HG02610 (cell line): ENCODE results near the gene TMOD3.
"Not testable (repeated sequence)": the region's sequence is repeated elsewhere in the genome, so short reads cannot be mapped to it uniquely, and the experiment has no call there.

ENCODE experiments used
- ATAC-seq: cut with Tn5 transposase; IDR thresholded peaks from one replicate; pipeline ENCODE4 v1.9.1; 2021; ENCODE audit warnings: mild to moderate bottlenecking, moderate library complexity; ENCODE audit not compliant: unreplicated experiment

The TMOD3 gene

DNA sequence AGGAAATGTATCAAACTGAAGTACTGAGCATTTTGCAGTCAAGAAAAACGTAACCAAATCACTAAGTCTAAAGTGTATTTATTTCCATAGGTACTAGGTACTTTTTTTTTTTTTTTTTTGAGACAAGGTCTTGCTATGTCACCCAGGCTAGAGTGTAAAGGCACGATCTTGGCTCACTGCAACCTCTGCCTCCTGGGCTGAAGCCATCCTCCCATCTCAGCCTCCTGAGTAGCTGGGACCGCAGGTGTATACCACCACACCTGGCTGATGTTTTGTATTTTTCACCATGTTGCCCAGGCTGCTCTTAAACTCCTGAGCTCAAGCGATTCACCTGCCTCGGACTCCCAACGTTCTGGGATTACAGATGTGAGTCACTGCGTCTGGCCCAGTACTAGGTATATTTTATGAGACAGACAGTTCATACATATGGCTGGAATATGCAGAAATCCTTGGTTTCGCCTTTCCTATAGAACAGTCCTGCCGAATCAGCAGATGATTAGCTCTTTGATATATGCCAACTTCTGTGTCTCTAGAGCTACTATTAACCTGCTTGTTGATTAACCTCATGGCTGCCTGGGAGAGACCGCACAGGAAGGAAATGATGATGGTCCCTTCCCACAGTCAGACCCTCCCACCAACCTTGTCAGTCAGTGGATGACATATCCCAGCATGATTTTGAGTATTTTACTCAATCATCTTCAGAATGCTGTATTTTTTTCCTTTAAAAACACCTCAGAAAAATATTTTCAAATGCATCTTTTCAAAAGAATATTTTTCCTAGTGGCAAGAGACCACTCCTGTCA is 32.3 kb downstream of the TMOD3 start:
- no peak for ATAC-seq

DNA sequence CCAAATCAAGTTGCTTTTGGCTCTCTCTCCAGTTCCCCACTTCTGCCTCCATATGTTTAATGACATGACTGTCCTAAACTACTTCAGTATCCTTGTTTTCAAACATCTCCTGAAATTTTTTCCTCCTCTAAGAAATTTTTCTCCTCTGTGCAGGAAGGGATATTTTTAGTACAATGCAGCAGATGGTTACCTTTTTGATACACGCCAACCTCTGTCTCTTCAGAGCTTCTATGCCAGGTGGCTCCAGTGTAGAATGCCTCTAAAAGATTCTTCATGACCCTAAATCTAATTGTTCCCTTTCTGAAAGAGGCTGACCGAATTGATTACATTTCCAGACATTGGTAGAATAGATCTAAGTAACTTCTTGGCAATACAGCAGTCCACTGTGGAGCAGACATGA is 33.7 kb downstream of the TMOD3 start:
- no peak for ATAC-seq

GRCh38 chr15:51864408-51865056 is 35.1 kb downstream of the TMOD3 start:
- no peak for ATAC-seq

GRCh38 chr15:51865317-51865716 is 35.9 kb downstream of the TMOD3 start:
- ATAC-seq: no peak

GRCh38 chr15:51866161-51866560 is 36.7 kb downstream of the TMOD3 start:
- ATAC-seq: no peak

- ATAC-seq: no peak
Measured at GRCh38 chr15:51866751-51867150, 37.3 kb downstream of the TMOD3 start.

GRCh38 chr15:51869060-51869421 is 39.6 kb downstream of the TMOD3 start:
- no peak for ATAC-seq

- no peak for ATAC-seq
Measured at GRCh38 chr15:51870774-51871173, 41.3 kb downstream of the TMOD3 start.

DNA sequence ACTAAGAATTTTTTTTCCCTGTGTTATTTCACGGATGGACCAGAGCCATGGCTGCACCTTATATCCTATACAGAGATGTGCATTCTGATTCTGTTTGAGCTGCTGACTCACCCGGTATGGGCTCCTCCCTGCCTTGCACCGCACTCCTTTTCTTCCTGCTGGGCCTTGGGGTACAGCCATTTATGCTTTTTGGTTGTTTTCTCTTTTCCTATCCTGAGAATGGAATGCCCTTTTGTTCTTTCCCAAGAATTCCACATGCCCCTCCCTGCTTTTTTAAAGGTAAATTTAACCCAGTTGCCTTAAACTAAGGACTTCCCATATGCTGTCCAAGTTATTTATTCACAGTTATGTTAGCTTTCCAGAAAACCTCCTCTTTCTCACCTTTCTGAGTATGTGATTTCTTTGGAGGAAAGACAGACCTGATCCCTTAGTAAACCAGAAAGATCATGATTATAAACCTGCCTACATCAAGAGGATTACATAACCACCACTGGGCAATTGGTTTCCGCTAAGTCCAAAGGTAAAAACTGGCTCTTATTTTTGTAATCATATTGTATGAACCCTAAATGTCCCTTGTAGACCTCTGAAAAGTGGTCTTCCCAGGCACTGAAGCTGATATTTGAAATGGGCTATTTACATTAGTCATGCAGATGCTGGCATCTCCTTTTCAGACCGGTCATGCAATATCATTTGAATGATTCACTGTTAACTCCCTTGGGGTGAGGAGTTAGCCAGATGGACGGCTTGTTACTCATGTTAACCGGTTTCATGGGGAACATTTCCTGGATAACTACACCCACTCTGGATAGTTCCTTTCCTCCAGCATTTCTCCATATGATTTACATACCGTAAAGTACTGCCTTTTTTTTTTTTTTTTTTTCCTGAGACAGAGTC is 45.5 kb downstream of the TMOD3 start:
- no peak for ATAC-seq

GRCh38 chr15:51876169-51876568 is 46.7 kb downstream of the TMOD3 start:
- ATAC-seq: no peak

- no peak for ATAC-seq
Measured at GRCh38 chr15:51878446-51879386, 49.3 kb downstream of the TMOD3 start.

DNA sequence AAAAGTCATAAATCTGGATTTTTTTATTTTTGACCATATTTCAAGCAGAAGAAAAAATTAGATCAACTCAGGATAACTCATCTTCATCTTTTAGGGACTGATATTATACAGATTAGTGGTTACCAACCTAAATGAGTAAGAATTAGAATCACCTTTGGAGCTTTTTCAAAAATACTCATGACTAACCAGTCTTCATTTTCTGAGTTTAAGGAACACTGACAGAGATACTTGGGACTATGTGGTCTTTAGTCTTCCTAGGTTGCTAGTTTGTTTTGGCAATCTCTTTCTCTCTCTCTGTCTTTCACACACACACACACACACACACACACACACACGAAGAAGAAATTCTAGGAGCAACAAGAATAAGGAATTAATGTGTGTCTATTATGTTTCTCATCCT is 50.1 kb downstream of the TMOD3 start:
- ATAC-seq: no peak

DNA sequence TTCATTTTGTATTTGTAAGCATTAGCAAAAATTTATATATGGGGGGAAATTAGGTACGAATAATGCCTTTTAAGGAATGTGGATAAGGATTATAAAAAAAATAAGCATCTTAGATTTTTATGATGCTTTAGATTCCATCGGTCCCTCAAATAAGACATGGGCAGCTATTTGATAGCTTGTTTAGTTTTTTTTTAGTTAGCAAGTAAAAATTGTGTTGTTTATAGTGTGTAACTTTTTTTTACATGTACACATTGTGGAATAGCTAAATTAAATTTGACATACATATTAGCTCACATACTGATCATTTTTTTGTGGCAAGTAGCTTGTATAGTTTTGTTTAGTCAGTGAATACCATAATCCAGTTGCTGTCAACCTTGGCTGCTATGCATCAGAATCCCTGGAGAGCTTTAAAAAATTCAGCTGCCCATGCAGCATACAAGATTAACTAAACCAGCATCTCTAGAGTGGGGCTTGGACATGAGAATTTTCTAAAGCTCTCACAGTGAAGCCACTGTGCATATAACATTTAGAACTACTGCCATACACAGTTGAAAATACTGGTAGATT is 53.9 kb downstream of the TMOD3 start:
- ATAC-seq: no peak

DNA sequence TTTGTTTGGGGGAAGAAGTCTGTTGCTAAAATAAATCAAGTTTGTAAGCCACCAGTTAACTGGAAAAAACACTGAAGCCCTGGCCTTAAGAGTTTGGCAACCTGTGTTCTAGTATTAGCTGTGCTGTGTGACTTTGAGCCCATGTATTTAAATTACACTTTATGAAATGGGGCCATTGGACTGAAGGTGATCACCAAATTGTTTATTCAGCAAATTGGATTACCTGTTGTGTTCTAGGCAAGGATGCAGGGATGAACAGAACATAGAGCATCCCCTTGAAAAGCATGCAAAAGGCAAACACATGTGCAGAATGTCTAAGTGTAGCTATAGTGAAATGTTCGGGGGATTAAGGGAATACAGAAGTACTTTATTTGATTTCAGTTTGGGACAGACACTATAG is 54.6 kb downstream of the TMOD3 start:
- no peak for ATAC-seq

DNA sequence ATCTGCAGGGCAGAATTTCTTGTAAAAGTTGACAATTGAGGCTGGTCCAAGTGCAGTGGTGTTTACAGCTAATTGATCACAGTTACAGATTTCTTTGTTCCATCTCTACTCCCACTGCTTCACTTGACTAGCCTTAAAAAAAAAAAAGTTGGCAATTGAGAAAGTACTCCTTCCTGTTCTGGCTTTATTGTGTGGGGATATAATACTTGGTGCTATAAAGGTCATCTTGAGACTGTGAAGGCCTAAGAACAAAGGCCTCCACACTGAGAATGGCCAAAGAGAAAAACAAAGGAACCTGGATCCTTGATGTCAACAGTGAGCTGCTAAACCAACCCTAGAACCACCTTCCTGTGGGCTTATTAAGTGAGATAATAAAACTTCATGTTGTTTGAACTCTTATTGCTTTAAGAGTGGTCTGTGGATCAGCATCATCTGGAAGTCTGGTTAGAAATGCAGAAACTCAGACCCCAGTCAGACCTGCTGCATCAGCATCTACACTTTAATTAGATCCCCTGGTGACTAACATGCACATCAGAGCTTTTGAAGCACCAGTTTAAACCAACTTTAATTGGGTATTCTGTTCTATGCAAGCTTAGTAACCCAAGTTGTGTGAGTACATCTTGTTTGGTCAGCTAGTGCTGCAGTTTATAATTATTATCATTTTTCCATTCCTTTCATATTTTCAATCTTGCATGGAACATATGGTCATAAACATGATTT is 55.2 kb downstream of the TMOD3 start:
- no peak for ATAC-seq

GRCh38 chr15:51885758-51886157 is 56.3 kb downstream of the TMOD3 start:
- ATAC-seq: not testable (repeated sequence)

GRCh38 chr15:51887887-51888592 is 58.6 kb downstream of the TMOD3 start:
- ATAC-seq: no peak

- ATAC-seq: no peak
Measured at GRCh38 chr15:51888593-51889195, 59.2 kb downstream of the TMOD3 start.
